ENCODE measurements around the gene ERMARD.

ERMARD gene

GRCh38 chr6:169803271-169803811 is 51.9 kb downstream of the ERMARD start:
- DNase-seq = no peak

- no peak for DNase-seq
Observed at GRCh38 chr6:169803816-169804340, 52.5 kb downstream of the ERMARD start.

- DNase-seq = no peak
Observed at GRCh38 chr6:169804427-169804826, 53.0 kb downstream of the ERMARD start.

- no peak for DNase-seq
Observed at GRCh38 chr6:169805242-169805838, 53.9 kb downstream of the ERMARD start.

- no peak for DNase-seq
Observed at GRCh38 chr6:169806701-169807100, 55.3 kb downstream of the ERMARD start.

GRCh38 chr6:169807229-169807628 is 55.8 kb downstream of the ERMARD start:
- no peak for DNase-seq

- DNase-seq = no peak
Observed at GRCh38 chr6:169807699-169808607, 56.5 kb downstream of the ERMARD start.

- DNase-seq = no peak
Observed at GRCh38 chr6:169808608-169808967, 57.2 kb downstream of the ERMARD start.

- DNase-seq = no peak
Observed at GRCh38 chr6:169809386-169809785, 58.0 kb downstream of the ERMARD start.

- DNase-seq = no peak
Observed at GRCh38 chr6:169810066-169810989, 58.9 kb downstream of the ERMARD start.

GRCh38 chr6:169811072-169811471 is 59.6 kb downstream of the ERMARD start:
- no peak for DNase-seq

GRCh38 chr6:169811521-169812256 is 60.3 kb downstream of the ERMARD start:
- no peak for DNase-seq

- no peak for DNase-seq
Observed at GRCh38 chr6:169812257-169812644, 60.8 kb downstream of the ERMARD start.

GRCh38 chr6:169813969-169814368 is 62.5 kb downstream of the ERMARD start:
- no peak for DNase-seq

- DNase-seq = no peak
Observed at GRCh38 chr6:169816054-169816453, 64.6 kb downstream of the ERMARD start.

- no peak for DNase-seq
Observed at GRCh38 chr6:169816975-169817374, 65.6 kb downstream of the ERMARD start.

- DNase-seq = no peak
Observed at GRCh38 chr6:169820358-169820757, 68.9 kb downstream of the ERMARD start.

GRCh38 chr6:169824021-169824420 is 72.6 kb downstream of the ERMARD start:
- no peak for DNase-seq

- no peak for DNase-seq
Observed at GRCh38 chr6:169824848-169825557, 73.6 kb downstream of the ERMARD start.

GRCh38 chr6:169825558-169826225 is 74.3 kb downstream of the ERMARD start:
- DNase-seq = no peak

GRCh38 chr6:169826697-169827096 is 75.3 kb downstream of the ERMARD start:
- DNase-seq = no peak
